K562 (cell line): ENCODE measurements around the gene ZNRF1. TPM values are rescaled to one million over a fixed set of nuclear protein-coding genes. Genes with fewer than 3 reads are reported as not detected.

Source experiments
- ATAC-seq: fragments of 200-7000 bp; cut with Tn5 transposase; 3 replicates; pipeline ENCODE4 v1.9.1; 2020; ENCODE audit warnings: moderate library complexity
- BruUV-seq: library from RNA; stranded (reverse); fragments of 400-500 nt; replicated peaks from 2 replicates; lab custom pipeline; 2021; lab: Mats Ljungman, UMichigan
- CTCF ChIA-PET: fragments of 300-600 bp; formaldehyde crosslinking; extraction: SDS; loops from one replicate; lab custom pipeline; 2021; ENCODE audit warnings: low intra/inter-chr PET ratio; lab: Yijun Ruan, JAX
- POLR2A ChIA-PET: fragments of 300-600, 350-650 bp; sonication (Branson Sonifier 250); formaldehyde crosslinking; extraction: SDS; loops from one replicate; lab custom pipeline; 2021; ENCODE audit warnings: antibody characterized with exemption, inconsistent platforms; lab: Yijun Ruan, JAX
- DNase-seq, 4 experiments: peaks; one replicate each; pipeline versions ENCODE4 v3.0.0 to v3.0.0-alpha.2; 2011 to 2018; ENCODE audit warnings: low spot score in 3 of 4, mixed read lengths in 3 of 4; ENCODE audit errors: extremely low read depth in 1 of 4
- FAIRE-seq: peaks from 2 replicates; lab custom pipeline; 2011; peaks lifted over from hg19 to GRCh38; lab: Jason Lieb, UNC
- H2AFZ ChIP-seq: 2 replicates; pipeline ENCODE4 v1.6.0; 2011; ENCODE audit warnings: low read depth, low read length, control low read depth, inconsistent platforms
- H3K27ac ChIP-seq: fragments of 200-600 bp; 3 replicates; pipeline ENCODE4 v1.8.0; 2011; ENCODE audit warnings: low read depth, mild to moderate bottlenecking, control low read depth, inconsistent platforms, low read length, moderate library complexity, mixed read lengths; ENCODE audit errors: extremely low read depth
- H3K27me3 ChIP-seq, 2 experiments: fragments of 300-600 bp in 1 of 2; 2 replicates in 1 of 2; 3 replicates in 1 of 2; pipeline versions ENCODE4 v1.6.0 to v1.8.0; 2011; ENCODE audit warnings: inconsistent platforms in 2 of 2, low read length in 2 of 2, mild to moderate bottlenecking in 1 of 2, mixed read lengths in 1 of 2, moderate library complexity in 1 of 2; ENCODE audit not compliant: control insufficient read depth in 2 of 2, insufficient read depth in 2 of 2
- H3K36me3 ChIP-seq: fragments of 300-600 bp; 3 replicates; pipeline ENCODE4 v1.8.0; 2011; ENCODE audit warnings: mild to moderate bottlenecking, low read length, inconsistent platforms; ENCODE audit not compliant: control insufficient read depth, insufficient read depth
- H3K4me1 ChIP-seq, 2 experiments: fragments of 200-600 bp in 1 of 2; replicated peaks in 1 of 2; 2 replicates in 1 of 2; 3 replicates in 1 of 2; pipeline versions ENCODE4 v1.5.1 to v1.8.0; 2011; ENCODE audit warnings: inconsistent platforms in 2 of 2, low read length in 2 of 2, mild to moderate bottlenecking in 1 of 2, mixed read lengths in 1 of 2, moderate library complexity in 1 of 2; ENCODE audit not compliant: control insufficient read depth in 2 of 2, insufficient read depth in 2 of 2
- H3K4me2 ChIP-seq: 2 replicates; pipeline ENCODE4 v1.6.1; 2011; ENCODE audit warnings: low read length, control low read depth, inconsistent platforms, mixed read lengths; ENCODE audit not compliant: insufficient read depth
- H3K4me3 ChIP-seq: fragments of 200-600 bp; sonication (generic), shearing (Covaris generic); 2 replicates; pipeline ENCODE4 v1.5.1; 2016; ENCODE audit warnings: control low read depth, inconsistent platforms
- H3K79me2 ChIP-seq: fragments of 200-600 bp; 3 replicates; pipeline ENCODE4 v1.8.0; 2011; ENCODE audit warnings: low read length, inconsistent platforms; ENCODE audit not compliant: control insufficient read depth, insufficient read depth
- H3K9ac ChIP-seq, 2 experiments: 2 replicates each; pipeline versions ENCODE4 v1.6.0 to v1.6.1; 2011; ENCODE audit warnings: low read depth in 2 of 2, low read length in 2 of 2, control low read depth in 1 of 2, inconsistent platforms in 1 of 2, mild to moderate bottlenecking in 1 of 2, mixed read lengths in 1 of 2; ENCODE audit not compliant: insufficient read depth in 1 of 2
- H3K9me1 ChIP-seq: one replicate; pipeline ENCODE4 v1.6.0; 2011; ENCODE audit warnings: inconsistent platforms, mild to moderate bottlenecking, low read length, moderate library complexity; ENCODE audit not compliant: control insufficient read depth, insufficient read depth
- H3K9me3 ChIP-seq: replicated peaks from 2 replicates; pipeline ENCODE4 v1.5.1; 2011; ENCODE audit warnings: low read depth, low read length, inconsistent platforms; ENCODE audit not compliant: control insufficient read depth, insufficient read depth
- H4K20me1 ChIP-seq: replicated peaks from 2 replicates; pipeline ENCODE4 v1.6.1; 2011; ENCODE audit warnings: low read length, inconsistent platforms, mixed read lengths; ENCODE audit not compliant: control insufficient read depth, insufficient read depth
- ARID1B ChIP-seq: fragments of 450-650 bp; IDR thresholded peaks from 2 replicates; pipeline ENCODE4 v1.6.1; 2016; ENCODE audit warnings: antibody characterized with exemption, mild to moderate bottlenecking, inconsistent platforms
- BMI1 ChIP-seq: fragments of 150-350 bp; IDR thresholded peaks from 2 replicates; pipeline ENCODE4 v1.6.1; 2014; ENCODE audit warnings: low read length
- CBFA2T2 ChIP-seq: fragments of 450-650 bp; conservative IDR thresholded peaks from 2 replicates; pipeline ENCODE4 v1.6.1; 2017; ENCODE audit warnings: mild to moderate bottlenecking
- DDX20 ChIP-seq: fragments of 450-650 bp; IDR thresholded peaks from 2 replicates; pipeline ENCODE4 v1.6.1; 2016; ENCODE audit warnings: missing genetic modification characterization, low read depth, mild to moderate bottlenecking, missing compliant biosample characterization, moderate library complexity
- FUS ChIP-seq: fragments of 200-400 bp; formaldehyde crosslinking; optimal IDR thresholded peaks from 2 replicates; pipeline ENCODE3; 2017; ENCODE audit warnings: low read depth, low read length
- HDAC2 ChIP-seq: fragments of 450-650 bp; IDR thresholded peaks from 2 replicates; pipeline ENCODE4 v1.6.1; 2016; ENCODE audit warnings: mild to moderate bottlenecking
- ILK ChIP-seq: fragments of 450-650 bp; IDR thresholded peaks from 2 replicates; pipeline ENCODE4 v1.6.1; 2016; ENCODE audit warnings: missing genetic modification characterization, low read depth, mild to moderate bottlenecking, missing compliant biosample characterization, moderate library complexity, borderline replicate concordance
- MECOM ChIP-seq: fragments of 250-450 bp; sonication (Bioruptor Pico); IDR thresholded peaks from 2 replicates; pipeline ENCODE4 v1.8.0; 2022; ENCODE audit warnings: inconsistent platforms
- MEIS2 ChIP-seq: fragments of 450-650 bp; IDR thresholded peaks from 2 replicates; pipeline ENCODE4 v1.6.1; 2014; ENCODE audit warnings: mild to moderate bottlenecking; ENCODE audit not compliant: partially characterized antibody
- NCOA6 ChIP-seq: fragments of 450-650 bp; IDR thresholded peaks from 2 replicates; pipeline ENCODE4 v1.6.1; 2017; ENCODE audit warnings: mild to moderate bottlenecking
- NFIX ChIP-seq: fragments of 250-450 bp; sonication (Bioruptor Pico); IDR thresholded peaks from 2 replicates; pipeline ENCODE4 v1.4.0; 2020; ENCODE audit warnings: low read depth, mild to moderate bottlenecking, moderate library complexity
- POLR2H ChIP-seq: IDR thresholded peaks from 2 replicates; pipeline ENCODE4 v1.6.1; 2016; ENCODE audit warnings: missing genetic modification characterization, low read depth, mild to moderate bottlenecking, control low read depth, missing compliant biosample characterization, moderate library complexity
- POLR3G ChIP-seq: IDR thresholded peaks from 2 replicates; pipeline ENCODE4 v1.6.1; 2011; ENCODE audit not compliant: insufficient read length, insufficient replicate concordance; ENCODE audit errors: extremely low read depth
- RUNX1 ChIP-seq: sonication (generic); IDR thresholded peaks from 2 replicates; pipeline ENCODE4 v1.6.1; 2016; ENCODE audit warnings: antibody characterized with exemption, low read depth
- SMARCC2 ChIP-seq: fragments of 450-650 bp; IDR thresholded peaks from 2 replicates; pipeline ENCODE4 v1.6.1; 2017; ENCODE audit warnings: antibody characterized with exemption, moderate library complexity, mild to moderate bottlenecking, low read depth
- TEAD1 ChIP-seq, 2 experiments: fragments of 450-650 bp in 1 of 2; sonication (generic) in 1 of 2; formaldehyde crosslinking; IDR thresholded peaks; 2 replicates each; pipeline versions ENCODE4 v1.4.0 to v1.8.0; 2020 to 2022; ENCODE audit warnings: mild to moderate bottlenecking in 2 of 2, missing genetic modification reagents in 1 of 2
- ZBTB17 ChIP-seq: fragments of 450-650 bp; formaldehyde crosslinking; IDR thresholded peaks from 2 replicates; pipeline ENCODE4 v1.4.0; 2020; ENCODE audit warnings: mild to moderate bottlenecking
- ZNF431 ChIP-seq: sonication (generic); formaldehyde crosslinking; IDR thresholded peaks from 2 replicates; pipeline ENCODE4 v1.8.0; 2022; ENCODE audit warnings: mild to moderate bottlenecking, missing genetic modification reagents
- ZNF696 ChIP-seq: fragments of 250-450 bp; sonication (Bioruptor Pico); conservative IDR thresholded peaks from 2 replicates; pipeline ENCODE4 v1.4.0; 2020; ENCODE audit warnings: mild to moderate bottlenecking, moderate library complexity
- WGBS: fragments of 100-300 bp; shearing (Covaris generic); methylation state at CpG from one replicate; pipeline ENCODE4 v1.1.6; 2016; ENCODE audit warnings: low coverage, mixed read lengths; ENCODE audit not compliant: insufficient coverage; ENCODE audit errors: missing lambda C conversion rate; 5-methylcytosine and 5-hydroxymethylcytosine counted together
- in situ Hi-C: fragments of 300-500 bp; cut with MboI; formaldehyde crosslinking; loops from 4 replicates; pipeline ENCODE4 v1.15.0; 2018; ENCODE audit warnings: inconsistent platforms, mixed read lengths
- intact Hi-C: fragments of 100-400 bp; cut with micrococcal nuclease; formaldehyde crosslinking; loops from 2 replicates; pipeline ENCODE4 v1.14.2; 2022
- polyA plus RNA-seq, 8 experiments: library from polyadenylated mRNA; depleted of rRNA in 4 of 8; stranded (reverse) in 5 of 8; unstranded in 3 of 8; fragments of >200 nt; fragmentation: Nextera tagmentation in 2 of 8; fragmentation: Illumina TruSeq in 1 of 8; extraction: Ambion mirVana in 2 of 8; extraction: Trizol in 1 of 8; gene quantifications; 2 replicates each; pipeline versions ENCODE4 v1.2.1 to v1.2.3, GENCODE V29; 2011 to 2014; ENCODE audit warnings: inconsistent platforms in 1 of 8, missing spikeins in 1 of 8
- total RNA-seq, 7 experiments: library from RNA; depleted of rRNA in 6 of 7; stranded (reverse); fragments of >200 nt in 6 of 7; fragmentation: Illumina TruSeq in 2 of 7; extraction: Trizol in 2 of 7; gene quantifications; 2 replicates each; pipeline versions ENCODE4 v1.2.1 to v1.2.3, GENCODE V29; 2011 to 2021; ENCODE audit warnings: low replicate concordance in 1 of 7
- TF ChIP-seq, protein P1 (sequence below), 2 experiments: fragments of 450-650 bp; IDR thresholded peaks; 2 replicates each; pipeline ENCODE4 v1.6.1; 2016
- TF ChIP-seq, protein P2 (sequence below), 3 experiments: IDR thresholded peaks in 2 of 3; conservative IDR thresholded peaks in 1 of 3; 2 replicates each; pipeline ENCODE4 v1.5.1; 2011 to 2012; ENCODE audit warnings: low read length in 3 of 3, mild to moderate bottlenecking in 3 of 3, control low read depth in 2 of 3, improper control_type of control experiment in 1 of 3, inconsistent platforms in 1 of 3, low read depth in 1 of 3, mixed read lengths in 1 of 3, moderate library complexity in 1 of 3; ENCODE audit not compliant: insufficient read depth in 2 of 3

ZNRF1 gene
- total and polyA plus RNA-seq, 9 of the 15 experiments (the other 6 are each of a cell fraction or from before 2014, with no cell fraction given), result 9.5 to 37.7 (median 20.0) TPM

DNA sequence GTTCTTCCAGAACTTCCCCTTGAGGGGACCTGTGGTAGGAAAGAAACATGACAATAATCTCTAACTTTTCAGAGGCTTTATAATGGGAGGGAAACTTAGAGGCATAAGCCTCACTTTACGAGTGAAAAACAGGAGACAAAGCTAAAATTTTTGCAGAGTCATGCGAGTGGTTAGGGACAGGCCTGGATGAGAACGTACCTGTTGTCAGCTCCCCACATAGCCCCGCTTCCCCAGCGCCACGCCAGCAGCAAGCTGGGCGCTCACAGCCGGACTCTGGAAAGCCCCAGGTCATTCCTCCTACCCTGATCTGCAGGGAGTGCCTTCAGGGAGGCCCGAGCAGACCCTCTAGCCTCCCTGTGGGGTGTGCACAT is 64.1 kb downstream of the ZNRF1 start (continued):
- TF ChIP-seq CBFA2T2 (no peak), NFIX (no peak), POLR3G (no peak), TEAD1 (CRISPR knock-in tag; IDR thresholded peaks at IDR 0.05) (no peak), MECOM (CRISPR knock-in tag) (no peak), HDAC2 (no peak), DDX20 (tag) (no peak), ILK (no peak), ZBTB17 (no peak), ZNF696 (no peak), BMI1 (no peak), ZNF431 (no peak), ARID1B (no peak), NCOA6 (no peak)

DNA sequence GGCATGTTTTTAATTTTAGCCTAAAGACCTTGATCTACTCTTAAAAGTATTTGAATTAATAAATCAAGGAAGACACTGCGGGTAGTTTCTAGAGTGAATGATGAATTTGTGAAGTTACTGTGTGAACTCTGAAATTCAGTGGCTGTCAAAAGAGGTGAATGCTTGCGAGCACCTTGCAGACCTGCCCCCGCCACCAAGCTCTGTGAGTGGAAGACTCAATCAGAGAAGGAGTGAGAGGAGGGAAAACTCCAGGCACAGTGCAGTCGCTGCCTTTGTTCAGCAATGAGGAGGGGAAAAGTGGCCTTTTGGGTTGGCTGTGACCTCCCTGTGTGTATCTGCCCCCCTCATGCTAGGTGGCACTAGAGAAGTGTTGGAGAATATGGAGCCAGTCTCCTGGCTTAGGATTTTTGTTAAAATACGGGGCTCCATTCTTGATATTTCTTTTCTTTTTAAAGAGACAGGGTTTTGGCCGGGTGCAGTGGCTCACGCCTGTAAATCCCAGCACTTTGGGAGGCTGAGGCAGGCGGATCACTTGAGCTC is 64.8 kb downstream of the ZNRF1 start:
- peaks cover 98% of the 10 kb centered on the region for H3K79me2 ChIP-seq

More for the DNA sequence above, 64.8 kb downstream of the ZNRF1 start:
- Histone ChIP-seq H3K9me1 (no peaks in the 10 kb centered on the region), H3K36me3 (no peaks in the 10 kb centered on the region), H3K4me1 (peaks cover 43 to 85% of the 10 kb centered on the region in 2 experiments), H3K27me3 (no peaks in the 10 kb centered on the region), H3K4me2 (peak overlapping the region; percentile 68), H3K4me3 (no peak overlapping the region), H4K20me1 (no peaks in the 10 kb centered on the region), H3K27ac (peak overlapping the region; percentile 84), H3K9ac (peak overlapping the region; percentile 39 to 62; a peak in 2 of 4 replicates), H2AFZ (peak overlapping the region; percentile 33; the same call in 1 of the 2 replicates), H3K9me3 (no peaks in the 10 kb centered on the region)
- no peak for FAIRE-seq
- no peak for ATAC-seq
- WGBS, result 66% methylated on average over 8 of the region's 8 CpGs
- no TSS peak for BruUV-seq
- POLR2A ChIA-PET, result interaction anchor here (0.5 to 5.1 kb wide), 6 partner anchors 9 to 68 kb away, joined by 3 to 25 read pairs (median 4); no protein-coding TSS in a partner anchor
- intact Hi-C loops, result loop anchor here (2.0 kb wide), 2 partner anchors 47 to 61 kb away; no protein-coding TSS in a partner anchor
- no peak for DNase-seq
- CTCF ChIA-PET, result no interaction called here
- TF ChIP-seq SMARCC2 (no peak), POLR2H (no peak), MEIS2 (no peak), RUNX1 (no peak), FUS (no peak)
- TF ChIP-seq, protein P1, sequence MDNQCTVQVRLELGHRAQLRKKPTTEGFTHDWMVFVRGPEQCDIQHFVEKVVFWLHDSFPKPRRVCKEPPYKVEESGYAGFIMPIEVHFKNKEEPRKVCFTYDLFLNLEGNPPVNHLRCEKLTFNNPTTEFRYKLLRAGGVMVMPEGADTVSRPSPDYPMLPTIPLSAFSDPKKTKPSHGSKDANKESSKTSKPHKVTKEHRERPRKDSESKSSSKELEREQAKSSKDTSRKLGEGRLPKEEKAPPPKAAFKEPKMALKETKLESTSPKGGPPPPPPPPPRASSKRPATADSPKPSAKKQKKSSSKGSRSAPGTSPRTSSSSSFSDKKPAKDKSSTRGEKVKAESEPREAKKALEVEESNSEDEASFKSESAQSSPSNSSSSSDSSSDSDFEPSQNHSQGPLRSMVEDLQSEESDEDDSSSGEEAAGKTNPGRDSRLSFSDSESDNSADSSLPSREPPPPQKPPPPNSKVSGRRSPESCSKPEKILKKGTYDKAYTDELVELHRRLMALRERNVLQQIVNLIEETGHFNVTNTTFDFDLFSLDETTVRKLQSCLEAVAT (IDR thresholded peaks at IDR 0.05), result no peak
- TF ChIP-seq, protein P2, sequence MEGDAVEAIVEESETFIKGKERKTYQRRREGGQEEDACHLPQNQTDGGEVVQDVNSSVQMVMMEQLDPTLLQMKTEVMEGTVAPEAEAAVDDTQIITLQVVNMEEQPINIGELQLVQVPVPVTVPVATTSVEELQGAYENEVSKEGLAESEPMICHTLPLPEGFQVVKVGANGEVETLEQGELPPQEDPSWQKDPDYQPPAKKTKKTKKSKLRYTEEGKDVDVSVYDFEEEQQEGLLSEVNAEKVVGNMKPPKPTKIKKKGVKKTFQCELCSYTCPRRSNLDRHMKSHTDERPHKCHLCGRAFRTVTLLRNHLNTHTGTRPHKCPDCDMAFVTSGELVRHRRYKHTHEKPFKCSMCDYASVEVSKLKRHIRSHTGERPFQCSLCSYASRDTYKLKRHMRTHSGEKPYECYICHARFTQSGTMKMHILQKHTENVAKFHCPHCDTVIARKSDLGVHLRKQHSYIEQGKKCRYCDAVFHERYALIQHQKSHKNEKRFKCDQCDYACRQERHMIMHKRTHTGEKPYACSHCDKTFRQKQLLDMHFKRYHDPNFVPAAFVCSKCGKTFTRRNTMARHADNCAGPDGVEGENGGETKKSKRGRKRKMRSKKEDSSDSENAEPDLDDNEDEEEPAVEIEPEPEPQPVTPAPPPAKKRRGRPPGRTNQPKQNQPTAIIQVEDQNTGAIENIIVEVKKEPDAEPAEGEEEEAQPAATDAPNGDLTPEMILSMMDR (IDR thresholded peaks at IDR 0.05 in 2 of 3, conservative IDR thresholded peaks at IDR 0.05 in 1 of 3; ENCODE audit: insufficient read depth in 2 of 3, low read depth in 1 of 3, low read length in 3 of 3), result 0 out of 6 replicates have a peak, but pooled peaks of 1 of the 3 experiments have one; percentile 18
- in situ Hi-C loops, result no loop called here
